Stimulated activated CD4-positive, alpha-beta T cell treated with anti-CD3 and anti-CD28 coated beads, Interleukin-15, amount 100 ng/mL, for 24 hours (primary cell): Measurements from ENCODE around the gene ERAL1.
"Not testable (repeated sequence)": the region's sequence is repeated elsewhere in the genome, so short reads cannot be mapped to it uniquely, and the experiment has no call there.

ENCODE experiments used
- DNase-seq: peaks from one replicate; pipeline ENCODE4 v3.0.0-alpha.2; 2020

ERAL1 gene

DNA sequence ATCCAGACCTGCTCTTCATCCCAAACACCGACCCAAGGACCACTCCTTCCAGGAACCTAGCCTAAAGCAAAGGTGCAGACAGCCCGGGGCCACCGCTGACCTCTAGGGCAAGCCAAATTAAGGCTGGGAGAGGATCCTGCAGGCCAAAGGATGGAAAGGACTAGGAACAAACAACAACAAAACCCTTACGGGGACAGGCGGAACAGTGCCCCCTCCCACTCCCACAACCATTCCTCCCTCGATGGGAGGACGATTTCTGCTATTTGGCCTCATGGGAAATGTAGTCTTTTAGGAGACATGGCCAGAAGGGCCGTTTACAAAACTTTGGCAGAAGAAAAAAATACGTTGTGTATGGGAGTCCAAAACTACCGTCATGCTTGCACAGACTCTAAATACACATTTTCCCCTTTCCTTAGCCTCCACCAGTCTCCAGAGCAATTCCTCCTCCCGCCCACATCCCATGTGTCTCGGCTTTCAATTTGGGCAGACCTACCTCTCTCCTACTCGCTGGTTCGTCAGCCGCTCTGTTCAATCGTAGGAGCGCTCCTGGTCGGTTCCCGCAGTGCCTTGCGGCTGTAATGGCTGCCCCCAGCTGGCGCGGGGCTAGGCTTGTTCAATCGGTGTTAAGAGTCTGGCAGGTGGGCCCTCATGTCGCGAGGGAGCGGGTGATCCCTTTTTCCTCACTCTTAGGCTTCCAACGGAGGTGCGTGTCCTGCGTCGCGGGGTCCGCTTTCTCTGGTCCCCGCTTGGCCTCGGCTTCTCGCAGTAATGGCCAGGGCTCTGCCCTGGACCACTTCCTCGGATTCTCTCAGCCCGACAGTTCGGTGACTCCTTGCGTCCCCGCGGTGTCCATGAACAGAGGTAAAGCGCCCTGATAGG, at the start of gene ERAL1:
ERAL1 (plus strand) TSS at position 560 of the 879 bp plus-strand sequence; CDS start at position 579, 19 bp downstream.
- DNase-seq = peak; percentile 90

GRCh38 chr17:28807925-28808634, 46.7 kb upstream of the ERAL1 start:
- no peak for DNase-seq

- DNase-seq = no peak
Observed at GRCh38 chr17:28810437-28810836, 44.4 kb upstream of the ERAL1 start.

GRCh38 chr17:28811651-28812090, 43.1 kb upstream of the ERAL1 start:
- peak; percentile 14 for DNase-seq

DNA sequence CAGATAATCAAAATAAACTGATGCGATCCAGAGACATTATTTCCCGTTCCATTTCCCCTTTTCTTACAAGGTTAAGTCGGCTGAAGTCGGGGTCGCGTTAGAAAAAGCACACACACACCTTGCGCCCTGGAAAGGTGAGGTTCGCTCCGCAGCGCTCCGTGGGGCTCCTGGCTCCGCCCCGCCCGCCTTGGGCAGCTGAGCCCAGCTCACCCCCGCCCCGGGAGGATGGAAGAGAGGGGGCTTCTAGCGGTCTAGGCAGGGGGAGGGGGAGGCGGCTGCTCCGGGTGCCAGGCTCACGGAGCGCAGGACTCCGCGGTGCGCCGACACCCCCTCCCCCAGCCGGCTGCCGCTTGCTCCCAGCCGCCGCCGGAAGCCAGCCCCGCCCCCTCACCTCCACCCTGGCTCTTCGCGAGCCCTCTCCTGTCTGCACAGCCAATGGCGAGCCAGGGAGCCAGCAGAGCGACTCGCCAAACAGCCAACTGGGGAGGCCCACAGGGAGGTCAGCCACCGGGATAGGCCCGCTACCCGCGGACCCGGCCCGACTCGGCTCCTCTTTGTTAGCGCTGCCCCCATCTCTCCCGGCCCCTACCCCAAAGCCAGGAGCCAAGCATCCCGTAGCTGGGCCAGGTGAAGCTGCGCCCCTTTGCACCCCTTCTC, 42.6 kb upstream of the ERAL1 start:
- peak; percentile 99 for DNase-seq

GRCh38 chr17:28812748-28813377, 42.0 kb upstream of the ERAL1 start:
- no peak for DNase-seq

DNA sequence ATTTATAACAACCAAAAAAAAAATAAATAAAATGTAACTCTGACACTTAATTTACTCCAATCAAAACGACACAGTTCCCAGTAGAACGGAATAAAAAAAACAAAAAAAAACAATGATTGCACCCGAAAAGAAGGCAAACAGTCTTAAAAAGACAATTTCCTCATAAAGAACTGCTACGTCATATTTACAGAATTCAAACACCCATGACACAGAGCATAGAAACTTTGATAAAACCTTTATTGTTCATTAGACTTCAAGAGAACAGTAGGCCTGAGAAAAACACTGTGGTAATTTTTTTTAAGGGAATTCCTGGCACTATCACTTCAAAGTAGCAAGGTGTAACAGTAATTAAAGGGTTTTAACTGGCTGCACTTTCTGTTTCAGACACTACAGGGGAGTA, 38.3 kb upstream of the ERAL1 start:
- no peak for DNase-seq

DNA sequence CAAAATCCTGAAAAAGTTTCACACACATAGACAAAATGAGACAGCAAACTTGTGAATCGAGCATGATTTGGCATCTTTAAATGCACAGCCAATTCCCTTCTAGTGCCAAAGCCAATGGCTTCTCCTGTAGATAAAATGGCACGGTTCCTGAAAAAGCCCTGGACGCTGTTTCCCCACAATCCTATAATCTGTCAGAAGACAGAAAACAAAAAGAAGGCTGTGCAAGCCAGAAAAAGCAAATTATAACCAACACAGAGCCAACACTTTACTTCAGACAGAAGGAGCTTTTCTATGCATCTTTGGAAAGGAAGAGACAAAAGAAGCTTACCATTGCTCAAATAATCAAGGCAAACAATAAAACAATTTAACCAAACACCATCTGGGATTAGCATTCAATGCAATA, 36.0 kb upstream of the ERAL1 start:
- no peak for DNase-seq

DNA sequence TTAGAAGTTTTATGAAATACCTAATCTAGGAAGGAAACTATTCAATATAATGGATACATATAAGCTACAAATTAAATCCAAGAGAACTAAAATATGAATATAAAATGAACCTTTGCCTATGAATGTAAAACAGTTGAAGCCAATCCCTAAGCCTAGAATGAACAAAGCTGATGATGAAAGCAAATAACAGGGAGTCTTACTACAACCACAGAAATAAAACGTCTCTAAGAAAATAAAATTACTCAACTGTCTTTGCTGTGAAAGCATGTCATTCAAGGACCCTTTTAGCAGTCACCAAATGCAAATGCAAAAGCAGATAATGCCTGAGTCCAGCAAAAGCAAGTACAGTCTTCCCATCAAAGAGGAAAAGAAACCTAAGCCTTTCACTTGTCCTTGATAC, 35.2 kb upstream of the ERAL1 start:
- DNase-seq = no peak

DNA sequence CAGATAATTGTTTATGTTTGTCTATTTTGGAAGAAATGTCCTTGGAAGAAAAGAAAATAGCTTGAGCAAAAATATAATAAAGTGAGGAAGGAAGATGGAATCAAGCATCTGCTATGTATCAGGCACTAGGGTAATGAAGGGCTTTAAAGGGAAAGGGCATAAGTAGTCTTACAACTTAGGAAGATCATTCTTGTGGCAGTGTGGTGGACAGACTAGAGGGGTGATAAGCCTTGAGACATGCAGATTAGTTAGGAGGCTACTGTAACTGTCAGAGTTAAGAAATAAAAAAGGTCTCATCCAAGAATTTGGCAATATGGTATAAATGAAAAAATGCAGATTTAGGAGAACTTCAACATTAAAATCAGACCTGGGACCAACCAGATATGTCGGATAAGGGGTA, 27.1 kb upstream of the ERAL1 start:
- no peak for DNase-seq

DNA sequence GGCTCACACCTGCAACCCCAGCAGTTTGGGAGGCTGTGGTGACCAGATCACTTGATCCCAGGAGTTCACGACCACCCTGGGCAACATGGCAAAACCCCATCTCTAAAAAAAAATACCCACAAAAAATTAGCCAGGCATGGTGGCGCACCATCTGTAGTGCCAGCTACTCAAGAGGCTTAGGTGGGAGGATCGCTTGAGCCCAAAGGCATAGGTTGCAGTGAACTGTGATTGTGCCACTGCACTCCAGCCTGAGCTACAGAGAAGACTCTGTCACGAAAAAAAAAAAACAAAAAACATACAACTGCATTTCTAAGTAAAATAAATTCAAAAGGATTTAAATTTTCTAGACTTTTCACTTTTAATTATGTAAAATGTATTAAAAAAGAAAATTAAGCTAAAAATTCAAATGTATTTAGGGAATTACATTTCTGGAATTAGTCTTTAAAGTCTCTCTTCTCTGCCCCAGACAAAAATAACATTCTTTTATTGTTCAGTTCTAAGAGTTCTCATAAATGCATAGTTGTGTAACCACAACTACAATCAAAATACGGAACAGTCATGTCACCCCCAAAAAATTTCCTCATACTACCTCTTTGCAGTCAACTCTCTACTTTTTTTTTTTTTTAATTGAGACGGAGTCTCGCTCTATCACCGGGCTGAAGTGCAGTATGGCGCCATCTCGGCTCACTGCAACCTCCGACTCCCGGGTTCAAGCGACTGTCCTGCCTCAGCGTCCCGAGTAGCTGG, 26.3 kb upstream of the ERAL1 start:
- no peak for DNase-seq

- no peak for DNase-seq
Observed at GRCh38 chr17:28834420-28834819, 20.4 kb upstream of the ERAL1 start.

DNA sequence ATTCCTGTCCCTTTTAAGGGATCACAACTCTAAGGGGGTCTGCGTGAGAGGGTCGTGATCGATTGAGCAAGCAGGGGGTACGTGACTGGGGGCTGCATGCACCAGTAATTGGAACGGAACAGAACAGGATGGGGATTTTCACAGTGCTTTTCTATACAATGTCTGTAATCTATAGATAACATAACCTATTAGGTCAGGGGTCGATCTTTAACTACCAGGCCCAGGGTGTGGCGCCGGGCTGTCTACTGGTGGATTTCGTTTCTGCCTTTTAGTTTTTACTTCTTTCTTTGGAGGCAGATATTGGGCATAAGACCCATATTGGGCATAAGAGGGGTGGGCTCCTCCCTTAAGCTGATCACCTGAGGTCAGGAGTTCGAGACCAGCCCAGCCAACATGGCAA, 18.3 kb upstream of the ERAL1 start:
- not testable (repeated sequence) for DNase-seq

DNA sequence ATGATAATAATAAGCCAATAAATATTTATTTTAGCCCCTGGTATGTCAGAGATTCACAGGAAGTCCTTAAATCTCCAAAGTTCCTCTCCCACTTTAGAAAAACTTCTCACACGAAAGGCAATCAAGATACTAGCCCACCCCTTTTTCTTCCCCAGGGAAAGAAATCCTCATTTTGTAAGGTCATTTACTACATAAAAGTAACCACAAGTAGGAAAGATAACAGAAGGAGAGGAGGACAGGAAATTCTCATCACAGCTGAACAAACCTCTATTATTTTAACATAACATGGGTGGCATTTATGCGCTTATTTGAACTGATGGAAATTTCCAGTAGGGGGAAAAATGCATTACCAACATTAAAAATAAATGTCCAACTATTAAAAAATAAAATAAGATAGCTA, 15.6 kb upstream of the ERAL1 start:
- no peak for DNase-seq

DNA sequence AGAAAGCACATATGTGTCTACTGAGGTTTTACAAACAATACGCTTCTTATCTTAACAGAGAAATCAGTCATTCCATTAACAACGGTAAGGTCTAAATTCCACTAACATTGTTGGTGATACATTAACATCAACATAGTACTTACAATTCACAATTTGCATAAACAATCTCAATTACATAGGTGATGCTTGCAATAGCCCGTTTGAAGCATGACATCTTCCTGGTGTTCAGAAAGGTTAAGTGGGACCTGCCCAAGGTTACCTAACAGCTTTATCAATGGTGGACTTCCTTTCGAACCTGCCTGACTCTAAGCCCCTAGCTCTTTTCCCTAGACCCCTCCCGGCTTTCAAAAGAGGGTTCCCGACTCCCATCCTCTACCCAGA, 12.9 kb upstream of the ERAL1 start:
- no peak for DNase-seq

DNA sequence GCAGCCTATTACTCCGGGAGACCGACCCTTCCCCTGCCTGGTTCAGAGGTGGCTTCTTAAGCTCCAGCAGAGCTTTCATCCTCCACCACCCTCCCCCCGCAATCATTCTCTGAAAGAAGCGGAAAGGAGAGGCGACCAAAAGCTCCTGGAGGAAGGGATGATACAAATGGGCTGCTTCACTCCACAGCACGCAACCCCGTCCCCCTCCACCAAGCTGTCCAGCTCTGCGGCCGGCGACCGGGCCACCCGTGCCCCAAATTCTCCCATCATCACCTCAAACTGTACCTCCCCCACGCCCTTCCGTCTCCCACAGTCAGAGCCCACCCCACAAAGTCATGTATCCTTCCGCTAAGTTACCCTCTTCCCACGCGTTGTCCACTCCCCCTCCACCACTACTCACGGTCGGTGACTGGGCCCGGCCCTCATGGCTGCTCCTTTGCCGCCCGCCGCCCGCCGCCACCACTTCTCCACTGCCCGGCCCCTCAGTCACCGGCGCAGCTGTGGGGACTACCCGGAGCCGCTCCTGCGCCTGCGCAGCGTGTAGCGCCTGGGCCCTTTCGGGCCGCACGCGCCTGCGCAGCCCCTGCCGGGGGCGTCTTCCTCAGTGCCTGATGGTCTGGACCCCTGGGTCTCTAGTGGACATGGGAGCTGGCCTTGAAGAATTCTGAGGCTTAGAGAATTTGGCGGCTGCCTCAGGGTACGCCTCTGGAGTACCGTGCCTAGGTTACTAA, 12.4 kb upstream of the ERAL1 start, which contains the start of gene FAM222B:
FAM222B (minus strand) TSS at position 509 of the 731 bp plus-strand sequence. CDS start 76,123 bp downstream, outside the sequence.
- DNase-seq = peak; percentile 92

GRCh38 chr17:28843816-28844148, 11.0 kb upstream of the ERAL1 start:
- no peak for DNase-seq

DNA sequence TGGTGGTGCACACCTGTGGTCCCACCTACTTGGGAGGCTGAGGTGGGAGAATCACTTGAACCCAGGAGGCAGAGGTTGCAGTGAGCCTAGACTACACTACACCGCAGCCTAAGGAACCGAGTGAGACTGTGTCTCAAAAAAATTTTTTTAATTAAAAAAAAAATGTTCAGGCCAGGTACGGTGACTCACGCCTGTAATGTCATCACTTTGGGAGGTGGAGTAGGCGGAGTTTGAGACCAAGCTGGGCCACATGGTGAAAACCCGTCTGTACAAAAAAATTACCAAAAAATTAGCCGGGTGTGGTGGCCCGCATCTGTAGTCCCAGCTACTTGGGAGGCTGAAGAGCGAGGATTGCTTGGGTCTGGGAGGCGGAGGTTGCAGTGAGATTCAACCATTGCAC, 8.6 kb upstream of the ERAL1 start:
- DNase-seq = peak; percentile 20

- not testable (repeated sequence) for DNase-seq
Observed at GRCh38 chr17:28846699-28847098, 8.1 kb upstream of the ERAL1 start.

GRCh38 chr17:28848667-28849066, 6.1 kb upstream of the ERAL1 start:
- peak; percentile 80 for DNase-seq

- DNase-seq = peak; percentile 14
Observed at GRCh38 chr17:28849281-28849680, 5.5 kb upstream of the ERAL1 start.

GRCh38 chr17:28853295-28853694, 1.5 kb upstream of the ERAL1 start:
- no peak for DNase-seq
